Neural crest cell (in vitro differentiated cells): ENCODE data around the gene SENP5. TPM values are rescaled to one million over a fixed set of nuclear protein-coding genes. Genes with fewer than 3 reads are reported as not detected.
A peak's percentile ranks its signal among the peaks of the same experiment; 100 is the strongest.

Experiments
- DNase-seq: peaks from one replicate; pipeline ENCODE4 v3.0.0; 2021; ENCODE audit warnings: low read depth, mixed read lengths, low spot score
- H3K27ac Mint-ChIP-seq: one replicate; pipeline ENCODE4 v1.8.0; 2021; ENCODE audit warnings: mild to moderate bottlenecking, mixed read lengths; ENCODE audit not compliant: unreplicated experiment
- H3K27me3 Mint-ChIP-seq: 2 replicates; pipeline ENCODE4 v1.8.0; 2021; ENCODE audit warnings: low read depth, mild to moderate bottlenecking, mixed read lengths
- H3K36me3 Mint-ChIP-seq: 2 replicates; pipeline ENCODE4 v1.8.0; 2021; ENCODE audit warnings: low read depth, mild to moderate bottlenecking, mixed read lengths
- H3K4me1 Mint-ChIP-seq: 2 replicates; pipeline ENCODE4 v1.8.0; 2021; ENCODE audit warnings: mixed read lengths
- H3K4me3 Mint-ChIP-seq: one replicate; pipeline ENCODE4 v1.8.0; 2021; ENCODE audit warnings: mild to moderate bottlenecking, mixed read lengths
- H3K9me3 Mint-ChIP-seq: 2 replicates; pipeline ENCODE4 v1.8.0; 2021; ENCODE audit warnings: mixed read lengths
- CTCF ChIP-seq: fragments of 200-600 bp; sonication (generic); conservative IDR thresholded peaks from 2 replicates; pipeline ENCODE4 v1.5.0; 2021; ENCODE audit warnings: antibody characterized with exemption, mild to moderate bottlenecking
- total RNA-seq: library from RNA; stranded (reverse); gene quantifications from 2 replicates; pipeline ENCODE4 v1.2.1, GENCODE V29; 2021

SENP5 gene
- total RNA-seq, 1 donor from 2014 or later, result 41.3 TPM

GRCh38 chr3:196875258-196875657 lies 7.5 kb downstream of the SENP5 start:
- H3K36me3 Mint-ChIP-seq, result no peaks in the 10 kb centered on the region
- peaks cover 3% of the 10 kb centered on the region for H3K4me1 Mint-ChIP-seq
- TF ChIP-seq CTCF, result no peak
- no peak overlapping the region for H3K27ac Mint-ChIP-seq
- no peaks in the 10 kb centered on the region for H3K27me3 Mint-ChIP-seq
- H3K9me3 Mint-ChIP-seq, result no peaks in the 10 kb centered on the region
- H3K4me3 Mint-ChIP-seq, result no peak overlapping the region
- no peak for DNase-seq

DNA sequence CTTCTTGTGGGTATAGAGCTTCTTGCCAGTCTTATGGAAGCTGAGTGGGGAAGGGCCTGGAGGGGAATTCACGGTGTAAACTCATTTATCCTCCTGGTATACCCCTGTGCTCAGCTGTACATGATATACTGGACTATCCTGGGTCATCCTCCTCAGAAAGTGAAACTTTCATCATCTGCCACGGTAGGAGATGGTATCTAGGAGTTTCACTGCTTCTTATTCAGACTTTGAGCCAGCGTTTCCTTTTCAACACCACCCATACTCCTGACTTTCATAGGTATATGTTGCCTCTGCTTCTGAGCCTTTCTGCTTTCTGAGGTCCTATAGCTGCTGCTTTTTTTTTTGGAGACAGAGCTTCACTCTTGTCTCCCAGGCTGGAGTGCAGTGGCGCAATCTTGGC lies 15.6 kb downstream of the SENP5 start:
- no peak for DNase-seq
- Mint-ChIP-seq H3K27ac (no peak overlapping the region), H3K9me3 (no peaks in the 10 kb centered on the region), H3K4me3 (no peak overlapping the region), H3K36me3 (no peaks in the 10 kb centered on the region), H3K27me3 (no peaks in the 10 kb centered on the region), H3K4me1 (no peaks in the 10 kb centered on the region)
- no peak for TF ChIP-seq CTCF

DNA sequence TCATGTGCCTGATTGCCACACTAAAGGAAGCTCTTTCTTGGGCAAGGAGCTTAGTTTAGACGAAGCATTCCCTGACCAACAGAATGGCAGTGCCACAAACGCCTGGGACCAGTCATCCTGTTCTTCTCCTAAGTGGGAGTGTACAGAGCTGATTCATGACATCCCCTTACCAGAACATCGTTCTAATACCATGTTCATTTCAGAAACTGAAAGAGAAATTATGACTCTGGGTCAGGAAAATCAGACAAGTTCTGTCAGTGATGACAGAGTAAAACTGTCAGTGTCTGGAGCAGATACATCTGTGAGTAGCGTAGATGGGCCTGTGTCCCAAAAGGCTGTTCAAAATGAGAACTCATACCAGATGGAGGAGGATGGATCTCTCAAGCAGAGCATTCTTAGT lies 18.4 kb downstream of the SENP5 start:
- TF ChIP-seq CTCF, result no peak
- H3K4me1 Mint-ChIP-seq, result no peaks in the 10 kb centered on the region
- H3K27me3 Mint-ChIP-seq, result no peaks in the 10 kb centered on the region
- H3K4me3 Mint-ChIP-seq, result no peak overlapping the region
- H3K27ac Mint-ChIP-seq, result no peak overlapping the region
- no peaks in the 10 kb centered on the region for H3K9me3 Mint-ChIP-seq
- no peaks in the 10 kb centered on the region for H3K36me3 Mint-ChIP-seq
- DNase-seq, result no peak

DNA sequence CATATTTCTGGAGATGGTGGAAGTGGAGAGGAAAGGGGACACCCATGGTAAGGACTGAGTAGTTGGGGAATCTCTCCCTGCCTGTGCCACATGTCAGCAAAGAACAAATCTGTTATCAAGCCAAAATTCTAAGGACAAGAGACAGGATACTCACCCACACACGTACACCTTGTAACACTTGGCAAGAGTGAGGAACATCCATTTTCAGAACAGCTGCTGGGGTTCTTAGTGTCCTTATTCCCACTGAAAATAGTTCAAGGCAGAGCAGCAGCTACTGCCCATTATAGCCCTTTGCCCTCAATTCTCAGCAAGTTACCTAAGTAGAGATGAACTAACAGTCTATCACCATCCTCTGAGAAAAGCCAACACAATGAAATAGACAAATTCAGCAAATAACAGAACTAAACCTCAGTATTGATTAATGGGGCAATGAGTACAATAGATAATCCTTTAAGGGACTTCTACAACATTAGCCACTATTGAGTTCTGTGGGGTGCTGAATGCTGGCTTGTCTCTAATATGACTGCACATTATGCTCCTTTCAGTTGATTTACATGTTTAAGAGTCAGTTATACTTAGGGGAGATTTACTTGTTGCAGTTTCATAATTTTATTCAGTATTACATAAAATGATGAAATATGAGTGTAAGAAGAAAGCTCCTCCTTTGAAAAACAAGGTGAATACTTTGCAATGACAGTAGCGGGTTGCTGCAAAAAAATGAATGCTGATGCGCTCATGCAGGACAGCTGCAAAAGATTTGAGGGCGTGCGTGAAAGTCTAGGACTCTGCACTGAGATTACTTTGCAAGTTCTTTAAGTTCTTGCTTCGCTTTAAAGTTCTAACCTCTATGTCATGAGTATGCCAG lies 22.4 kb downstream of the SENP5 start:
- TF ChIP-seq CTCF, result no peak
- H3K27ac Mint-ChIP-seq, result peak overlapping the region; percentile 61

GRCh38 chr3:196894557-196895295 lies 27.0 kb downstream of the SENP5 start:
- no peak overlapping the region for H3K4me3 Mint-ChIP-seq

More for the DNA sequence above, 22.4 kb downstream of the SENP5 start:
- no peak for DNase-seq
- no peaks in the 10 kb centered on the region for H3K9me3 Mint-ChIP-seq
- no peaks in the 10 kb centered on the region for H3K36me3 Mint-ChIP-seq
- no peaks in the 10 kb centered on the region for H3K4me1 Mint-ChIP-seq
- H3K4me3 Mint-ChIP-seq, result no peak overlapping the region
- H3K27me3 Mint-ChIP-seq, result no peaks in the 10 kb centered on the region

More at GRCh38 chr3:196894557-196895295, 27.0 kb downstream of the SENP5 start:
- no peak for TF ChIP-seq CTCF
- H3K36me3 Mint-ChIP-seq, result peaks cover 2% of the 10 kb centered on the region
- no peak for DNase-seq
- no peaks in the 10 kb centered on the region for H3K4me1 Mint-ChIP-seq
- no peaks in the 10 kb centered on the region for H3K27me3 Mint-ChIP-seq
- no peaks in the 10 kb centered on the region for H3K9me3 Mint-ChIP-seq
- H3K27ac Mint-ChIP-seq, result no peak overlapping the region
